GM19397 (cell line): ENCODE results near the gene ADAM15.
A peak's percentile ranks its signal among the peaks of the same experiment; 100 is the strongest.

Experiments used
- ATAC-seq: cut with Tn5 transposase; IDR thresholded peaks from one replicate; pipeline ENCODE4 v1.9.1; 2021; ENCODE audit warnings: mild to moderate bottlenecking, moderate library complexity; ENCODE audit not compliant: unreplicated experiment

Gene ADAM15

GRCh38 chr1:155083865-155084721, 33.0 kb downstream of the ADAM15 start:
- no peak for ATAC-seq

GRCh38 chr1:155084722-155085503, 33.8 kb downstream of the ADAM15 start:
- ATAC-seq: peak; percentile 77

GRCh38 chr1:155085504-155086127, 34.5 kb downstream of the ADAM15 start:
- no peak for ATAC-seq

GRCh38 chr1:155086128-155086741, 35.1 kb downstream of the ADAM15 start:
- ATAC-seq: no peak

GRCh38 chr1:155086856-155087535, 35.9 kb downstream of the ADAM15 start:
- ATAC-seq: no peak

GRCh38 chr1:155091071-155092051, 40.2 kb downstream of the ADAM15 start:
- no peak for ATAC-seq

GRCh38 chr1:155092131-155092530, 41.0 kb downstream of the ADAM15 start:
- ATAC-seq: no peak

GRCh38 chr1:155092641-155093040, 41.5 kb downstream of the ADAM15 start:
- ATAC-seq: no peak

- ATAC-seq: no peak
These were observed 43.0 kb downstream of the ADAM15 start for GRCh38 chr1:155093911-155094621.

GRCh38 chr1:155094622-155094948, 43.5 kb downstream of the ADAM15 start:
- no peak for ATAC-seq

GRCh38 chr1:155099331-155099730, 48.2 kb downstream of the ADAM15 start:
- ATAC-seq: no peak

- no peak for ATAC-seq
These were observed 52.2 kb downstream of the ADAM15 start for GRCh38 chr1:155103325-155103724.

GRCh38 chr1:155104605-155105534, 53.8 kb downstream of the ADAM15 start:
- ATAC-seq: no peak

- ATAC-seq: no peak
These were observed 54.5 kb downstream of the ADAM15 start for GRCh38 chr1:155105604-155106011.

GRCh38 chr1:155106862-155107261, 55.7 kb downstream of the ADAM15 start:
- ATAC-seq: no peak

- no peak for ATAC-seq
These were observed 56.5 kb downstream of the ADAM15 start for GRCh38 chr1:155107309-155108264.

GRCh38 chr1:155108296-155108695, 57.2 kb downstream of the ADAM15 start:
- ATAC-seq: no peak
